Stimulated activated CD8-positive, alpha-beta memory T cell treated with anti-CD3 and anti-CD28 coated beads, Interleukin-12 subunit alpha, Interleukin-12 subunit beta, amount 100 ng/mL, for 24 hours (primary cell): Measurements from ENCODE around the gene SRPX2.

ENCODE experiments used
- DNase-seq: peaks from one replicate; pipeline ENCODE4 v3.0.0-alpha.2; 2020; ENCODE audit errors: extremely low read depth

Gene SRPX2, protein sequence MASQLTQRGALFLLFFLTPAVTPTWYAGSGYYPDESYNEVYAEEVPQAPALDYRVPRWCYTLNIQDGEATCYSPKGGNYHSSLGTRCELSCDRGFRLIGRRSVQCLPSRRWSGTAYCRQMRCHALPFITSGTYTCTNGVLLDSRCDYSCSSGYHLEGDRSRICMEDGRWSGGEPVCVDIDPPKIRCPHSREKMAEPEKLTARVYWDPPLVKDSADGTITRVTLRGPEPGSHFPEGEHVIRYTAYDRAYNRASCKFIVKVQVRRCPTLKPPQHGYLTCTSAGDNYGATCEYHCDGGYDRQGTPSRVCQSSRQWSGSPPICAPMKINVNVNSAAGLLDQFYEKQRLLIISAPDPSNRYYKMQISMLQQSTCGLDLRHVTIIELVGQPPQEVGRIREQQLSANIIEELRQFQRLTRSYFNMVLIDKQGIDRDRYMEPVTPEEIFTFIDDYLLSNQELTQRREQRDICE

DNA sequence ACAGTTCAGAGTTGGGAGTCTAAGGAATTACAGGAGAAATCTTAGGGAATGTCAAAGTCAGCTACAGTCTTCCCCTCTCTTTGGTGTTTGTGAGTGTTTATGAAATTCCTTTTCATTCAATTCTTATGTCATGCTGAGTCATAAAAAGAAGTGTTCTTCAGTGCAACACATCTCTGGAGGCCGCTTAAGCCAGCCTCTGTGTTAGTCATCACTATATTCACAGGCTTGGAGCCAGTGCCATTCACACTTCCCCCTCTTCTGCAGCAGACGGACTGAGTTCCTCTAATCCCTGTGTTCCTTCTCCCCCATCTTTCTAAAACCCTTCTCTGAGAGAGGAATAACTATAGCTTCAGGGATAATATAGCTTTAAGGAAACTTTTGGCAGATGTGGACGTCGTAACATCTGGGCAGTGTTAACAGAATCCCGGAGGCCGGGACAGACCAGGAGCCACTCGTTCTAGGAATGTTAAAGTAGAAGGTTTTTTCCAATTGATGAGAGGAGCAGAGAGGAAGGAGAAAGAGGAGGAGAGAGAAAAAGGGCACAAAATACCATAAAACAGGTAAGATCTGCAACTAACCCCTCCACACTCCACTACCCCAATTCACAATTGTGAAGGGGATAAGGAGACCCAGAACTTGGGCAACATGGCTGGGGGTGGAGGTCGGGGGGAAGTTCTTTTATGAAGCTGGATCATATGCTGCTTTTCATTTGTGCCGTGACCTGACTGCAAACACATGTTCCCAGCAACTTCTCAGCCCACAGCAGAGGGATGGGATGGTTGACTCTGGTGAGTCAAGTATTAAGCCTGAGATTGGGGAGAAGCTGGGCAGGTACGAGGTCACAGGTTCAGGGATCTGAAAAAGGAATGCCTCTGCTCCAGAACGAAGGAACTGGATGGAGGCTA, at the start of gene SRPX2:
SRPX2 (plus strand) TSS at position 244 of the 905 bp plus-strand sequence. CDS start 2,124 bp downstream, outside the sequence.
- no peak for DNase-seq

DNA sequence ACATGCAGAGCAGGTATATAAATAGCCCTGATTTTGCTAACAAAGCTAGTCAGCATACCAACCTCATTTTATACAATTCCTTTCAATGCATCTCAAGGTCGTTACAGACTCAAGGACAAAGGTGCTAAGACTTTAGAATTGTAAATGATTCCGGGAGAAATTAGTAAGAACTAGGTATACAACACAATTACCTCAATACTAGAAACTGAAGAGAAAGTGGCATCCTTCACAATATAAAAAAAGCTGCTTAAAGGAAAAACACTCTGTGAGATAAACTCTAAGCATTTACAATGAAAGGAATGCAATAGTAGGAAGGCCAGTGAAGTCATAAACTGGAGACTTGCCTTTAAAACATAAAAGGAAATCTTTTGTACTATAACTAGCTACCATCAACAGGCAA, 47.4 kb upstream of the SRPX2 start:
- no peak for DNase-seq

DNA sequence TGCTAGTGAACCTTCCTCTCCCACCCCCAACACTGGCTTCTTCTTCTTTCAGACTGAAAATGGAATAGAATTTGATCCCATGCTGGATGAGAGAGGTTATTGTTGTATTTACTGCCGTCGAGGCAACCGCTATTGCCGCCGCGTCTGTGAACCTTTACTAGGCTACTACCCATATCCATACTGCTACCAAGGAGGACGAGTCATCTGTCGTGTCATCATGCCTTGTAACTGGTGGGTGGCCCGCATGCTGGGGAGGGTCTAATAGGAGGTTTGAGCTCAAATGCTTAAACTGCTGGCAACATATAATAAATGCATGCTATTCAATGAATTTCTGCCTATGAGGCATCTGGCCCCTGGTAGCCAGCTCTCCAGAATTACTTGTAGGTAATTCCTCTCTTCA, 44.5 kb upstream of the SRPX2 start:
- no peak for DNase-seq

DNA sequence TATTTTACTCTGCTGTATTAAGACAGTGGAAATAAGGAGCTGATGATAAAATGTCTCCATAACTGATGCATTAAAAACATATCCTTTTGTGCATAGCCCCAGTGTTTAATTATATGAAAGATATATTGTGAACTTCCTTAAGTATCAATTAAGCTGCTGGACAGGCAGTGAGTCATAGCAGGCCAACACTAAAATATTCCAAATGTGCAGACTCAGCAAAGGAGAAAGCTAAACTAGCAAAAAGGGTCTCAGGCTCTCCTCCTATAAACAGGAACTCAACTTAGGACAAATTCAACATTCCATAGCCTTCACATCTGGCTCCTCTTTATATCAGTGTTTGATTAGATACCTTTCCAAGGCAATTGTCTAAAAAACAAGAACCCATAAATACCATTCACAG, 43.7 kb upstream of the SRPX2 start:
- no peak for DNase-seq

DNA sequence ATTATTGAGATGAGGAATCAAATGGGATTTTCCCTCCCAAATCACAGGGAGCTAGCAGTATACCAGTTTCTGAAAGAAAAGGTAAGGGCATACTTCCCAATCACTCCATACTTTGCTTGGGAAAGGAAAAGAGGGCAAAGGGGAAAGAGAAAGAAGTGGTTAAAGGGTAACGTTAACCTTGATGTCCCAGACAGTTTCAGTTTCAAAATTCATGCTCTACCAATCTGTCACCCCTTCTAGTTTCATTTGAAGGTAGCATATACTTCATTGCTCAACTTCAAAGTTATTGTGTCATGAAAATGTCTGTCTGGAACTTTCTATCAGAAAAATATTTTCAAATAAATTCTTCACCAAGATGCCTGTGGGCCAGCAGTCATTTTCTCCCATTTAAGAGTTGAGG, 43.2 kb upstream of the SRPX2 start:
- DNase-seq: no peak

DNA sequence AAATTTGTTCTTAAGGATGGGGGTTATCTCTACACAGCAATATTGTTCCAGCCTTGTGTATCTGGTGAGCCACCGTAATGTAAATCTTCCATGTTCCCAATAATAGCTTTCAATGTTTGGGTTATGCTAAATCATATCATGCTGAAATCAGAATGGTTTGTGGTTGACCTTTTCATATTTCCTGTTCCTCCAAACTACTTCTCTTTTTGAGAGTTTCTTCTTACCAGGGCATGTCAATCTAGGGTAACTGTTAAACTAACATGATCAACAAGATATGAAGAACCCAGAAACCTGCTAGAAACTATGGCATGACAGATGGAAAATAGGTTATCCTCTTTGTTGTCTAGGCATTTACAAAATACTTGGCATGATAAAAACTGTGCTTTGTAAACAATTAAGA, 37.2 kb upstream of the SRPX2 start:
- DNase-seq: no peak

DNA sequence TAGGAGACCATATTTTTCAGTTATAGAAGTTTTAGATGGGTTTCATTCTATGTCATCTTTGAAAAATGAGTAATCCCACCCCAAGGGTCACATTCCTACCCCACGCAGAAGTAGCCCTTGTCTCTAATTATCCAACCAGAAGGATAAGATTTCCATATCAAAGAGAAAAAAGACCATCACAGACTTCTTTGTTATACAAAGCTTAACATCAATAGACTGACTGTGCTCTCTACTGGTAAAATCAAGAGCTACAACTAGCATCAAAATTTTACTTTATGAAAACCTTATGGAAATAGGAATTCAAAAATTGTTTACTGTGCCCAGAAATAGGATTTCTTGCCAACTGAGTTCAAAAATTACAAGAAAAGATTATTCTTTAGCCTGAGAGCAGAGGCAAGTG, 34.4 kb upstream of the SRPX2 start:
- no peak for DNase-seq

DNA sequence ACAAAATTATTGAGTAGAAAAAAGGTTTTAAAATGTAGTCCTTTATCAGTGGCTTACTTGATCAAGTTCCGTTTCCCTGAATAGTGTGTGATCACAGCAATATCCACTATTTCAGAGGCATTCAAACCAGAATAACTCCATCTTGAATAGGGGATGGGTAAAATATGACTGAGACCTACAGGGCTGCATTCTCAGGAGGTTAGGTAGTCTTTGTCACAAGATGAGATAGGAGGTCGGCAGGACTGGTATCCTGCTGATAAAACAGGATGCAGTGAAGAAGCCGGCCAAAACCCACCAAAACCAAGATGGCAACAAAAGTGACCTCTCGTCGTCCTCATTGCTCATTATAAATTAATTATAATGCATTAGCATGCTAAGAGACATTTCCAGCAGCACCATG, 32.0 kb upstream of the SRPX2 start:
- no peak for DNase-seq

DNA sequence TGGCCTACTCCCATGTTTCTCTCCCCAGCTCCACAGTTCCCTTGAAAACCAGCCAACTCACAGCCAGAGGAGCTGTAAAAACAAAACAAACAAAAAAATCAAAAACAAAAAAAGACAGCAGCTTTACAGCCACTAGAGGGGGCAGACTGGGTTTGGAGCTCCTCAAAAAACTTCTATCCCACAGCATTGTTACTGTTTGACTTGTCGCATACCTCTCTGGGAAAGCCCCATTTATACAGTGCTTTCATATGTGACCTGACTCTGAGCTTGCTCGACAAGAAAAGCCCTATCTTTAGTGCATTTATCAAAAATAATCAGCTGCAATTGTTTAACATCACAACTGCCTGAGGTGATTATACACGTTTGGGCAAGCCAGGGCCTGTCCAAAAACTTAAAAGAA, 29.0 kb upstream of the SRPX2 start:
- DNase-seq: no peak

DNA sequence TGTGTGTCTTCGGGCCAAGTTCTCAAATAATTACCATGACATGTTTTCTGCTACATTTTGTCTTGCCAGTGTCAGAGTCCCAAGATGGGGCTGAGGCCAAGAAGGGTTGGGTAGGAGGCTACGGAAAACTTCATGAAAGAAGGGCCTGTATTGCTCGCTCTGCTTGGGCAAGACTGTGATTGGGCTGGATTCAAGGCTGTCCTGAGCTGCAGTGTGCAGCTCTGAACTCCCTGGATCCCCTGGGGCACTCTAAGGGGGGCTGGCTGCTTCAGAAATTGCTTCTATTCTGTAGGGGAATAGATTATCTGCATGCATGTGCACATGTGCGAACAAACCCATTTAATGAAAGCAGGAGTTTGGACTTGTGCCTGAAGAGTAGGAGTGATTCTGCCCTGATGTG, 21.0 kb upstream of the SRPX2 start:
- DNase-seq: no peak

DNA sequence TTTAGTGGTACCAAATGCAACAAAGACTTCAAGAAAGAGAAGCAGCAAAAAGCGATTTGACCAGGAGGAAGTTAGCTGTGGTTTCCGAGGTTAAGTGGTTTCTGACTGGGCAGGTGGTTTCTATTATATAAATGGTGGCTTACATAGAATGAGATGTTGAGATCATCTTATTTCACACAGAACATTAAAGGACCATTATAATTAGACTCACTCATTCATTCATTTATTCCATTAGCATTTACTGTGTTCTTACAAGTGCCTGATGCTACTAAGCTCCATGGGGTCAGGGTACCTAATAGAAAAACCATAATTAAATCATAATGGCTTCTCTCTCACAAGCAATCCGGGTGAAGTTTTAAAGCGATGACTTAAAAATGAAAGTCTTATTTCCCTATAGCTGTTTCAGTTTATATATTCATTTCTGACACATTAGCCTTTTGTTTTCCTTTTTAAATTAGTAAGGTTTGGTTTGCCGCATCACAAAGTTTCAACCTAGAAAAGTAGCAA, 18.0 kb upstream of the SRPX2 start:
- DNase-seq: no peak

DNA sequence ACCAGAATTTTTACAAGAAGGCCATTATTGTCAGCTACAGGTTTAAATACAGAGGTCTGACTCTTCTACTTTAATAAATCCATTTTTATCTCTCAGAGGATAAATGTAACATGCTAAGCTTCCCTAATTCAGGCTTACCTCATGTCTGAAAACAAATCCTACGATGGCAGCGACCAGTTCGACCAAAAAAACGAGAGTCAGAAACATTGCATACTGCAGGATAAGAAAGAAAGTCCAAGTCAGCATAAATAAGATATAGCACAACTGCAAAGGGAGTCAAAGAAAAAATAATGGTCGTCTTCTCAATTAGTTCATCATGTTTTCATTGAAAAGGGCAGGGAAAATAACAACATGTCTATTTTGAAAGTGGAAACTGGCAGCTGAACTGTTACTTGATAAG, 9.0 kb upstream of the SRPX2 start:
- no peak for DNase-seq

DNA sequence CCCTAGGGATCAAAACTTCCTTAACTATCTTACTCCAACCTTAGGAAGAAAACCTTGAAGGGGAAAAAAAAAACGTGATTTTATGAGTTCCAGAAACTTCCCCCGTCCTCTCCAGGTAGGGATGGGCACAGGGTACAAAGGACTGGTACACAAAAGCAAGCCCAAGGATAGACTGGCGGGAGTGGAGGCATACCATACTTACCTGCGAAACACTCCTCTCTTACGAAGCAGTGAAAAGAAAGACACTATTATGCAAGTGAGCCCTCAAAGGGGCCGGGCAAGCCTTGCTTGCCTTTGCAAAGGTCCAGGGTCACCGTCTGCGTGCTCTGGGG, 8.0 kb upstream of the SRPX2 start:
- no peak for DNase-seq

DNA sequence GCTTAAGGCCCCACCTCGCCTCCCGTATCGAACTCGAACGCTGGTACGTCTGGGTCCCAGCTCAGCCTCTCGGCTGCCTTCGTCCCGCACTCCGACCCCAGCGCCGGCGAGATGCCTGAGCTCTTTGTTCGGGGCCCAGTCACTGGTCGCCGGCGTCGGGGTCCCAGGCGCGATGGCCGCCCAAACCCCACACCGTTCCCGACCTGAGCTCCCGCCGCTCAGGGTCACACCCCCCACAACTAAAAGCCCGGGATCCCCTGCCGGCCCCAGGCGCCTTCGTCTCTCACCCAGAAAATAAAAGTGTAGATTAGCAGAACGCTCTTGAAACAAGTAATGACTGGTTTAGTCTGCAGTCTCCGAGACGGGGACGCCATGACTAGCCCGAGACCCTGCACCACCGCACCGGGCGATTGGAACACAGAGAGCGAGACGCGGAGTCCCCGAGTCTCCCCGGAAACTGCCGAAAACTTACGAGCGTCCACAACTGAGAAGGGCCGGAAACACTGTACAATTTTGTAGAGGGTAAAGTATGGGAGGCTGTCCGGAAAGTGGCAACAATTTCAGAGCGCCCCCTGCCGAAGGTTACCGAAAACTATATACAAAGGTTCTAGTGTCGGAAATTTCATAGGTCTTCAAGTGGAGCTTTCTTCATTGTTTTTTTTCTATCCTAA, 7.5 kb upstream of the SRPX2 start, which contains the start of gene TSPAN6:
TSPAN6 (minus strand) TSS at position 486 of the 671 bp plus-strand sequence; CDS start at position 374, 112 bp downstream.
- DNase-seq: peak; percentile 14

DNA sequence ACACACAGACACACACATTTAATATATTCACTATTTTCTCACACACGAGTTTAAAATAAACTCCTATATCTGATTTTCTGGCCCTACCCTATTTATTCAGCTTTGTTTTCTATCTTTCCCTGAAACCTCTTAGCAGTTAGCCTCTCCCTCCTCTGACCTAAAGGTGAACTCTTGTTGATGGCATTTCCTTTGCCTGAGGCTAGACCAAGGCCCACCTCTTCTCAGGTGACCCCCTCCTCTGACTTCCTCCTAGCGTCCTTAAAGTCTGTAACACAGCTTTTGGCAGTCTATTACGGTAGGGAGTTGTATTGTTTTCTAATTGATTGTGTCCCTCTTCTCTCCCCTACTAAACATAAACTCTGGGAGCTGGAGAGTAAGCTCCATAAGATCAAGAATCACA, 1.7 kb upstream of the SRPX2 start:
- DNase-seq: no peak

DNA sequence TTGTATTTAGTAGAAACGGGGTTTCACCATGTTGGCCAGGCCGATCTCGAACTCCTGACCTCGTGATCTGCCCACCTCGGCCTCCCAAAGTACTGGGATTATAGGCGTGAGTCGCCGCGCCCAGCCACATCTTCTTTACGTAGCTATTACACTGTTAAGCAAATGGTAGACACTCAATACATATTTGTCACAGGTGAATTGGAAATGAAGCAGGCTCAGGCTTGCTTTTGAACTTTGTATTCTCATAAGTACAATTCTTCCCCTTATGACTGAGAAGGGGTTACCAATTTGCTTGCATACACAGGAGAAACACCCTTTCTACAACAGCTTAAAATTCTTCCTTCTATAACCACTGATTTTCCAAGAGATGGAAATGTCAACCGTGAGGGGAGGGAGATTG, 787 bp upstream of the SRPX2 start:
- DNase-seq: no peak

DNA sequence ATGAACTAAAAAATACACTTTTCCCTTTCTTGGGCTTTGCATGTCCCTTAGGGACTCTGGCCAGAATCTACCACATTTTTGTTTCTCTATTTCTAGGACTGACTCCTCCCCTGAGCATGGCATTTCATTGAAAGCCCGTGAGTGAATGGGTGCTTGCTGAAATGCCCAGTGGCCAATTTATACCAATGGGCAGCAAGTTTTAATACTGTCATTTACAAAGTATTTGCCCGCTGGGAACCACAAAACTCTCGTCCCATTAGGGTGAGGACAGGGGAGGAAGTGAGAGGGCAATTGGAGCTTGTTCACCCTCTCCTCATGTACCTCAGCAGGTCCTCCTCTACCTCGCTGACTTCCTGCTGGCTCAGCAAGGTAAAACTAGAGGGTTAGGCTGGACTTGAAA, 1.1 kb downstream of the SRPX2 start:
- DNase-seq: no peak

DNA sequence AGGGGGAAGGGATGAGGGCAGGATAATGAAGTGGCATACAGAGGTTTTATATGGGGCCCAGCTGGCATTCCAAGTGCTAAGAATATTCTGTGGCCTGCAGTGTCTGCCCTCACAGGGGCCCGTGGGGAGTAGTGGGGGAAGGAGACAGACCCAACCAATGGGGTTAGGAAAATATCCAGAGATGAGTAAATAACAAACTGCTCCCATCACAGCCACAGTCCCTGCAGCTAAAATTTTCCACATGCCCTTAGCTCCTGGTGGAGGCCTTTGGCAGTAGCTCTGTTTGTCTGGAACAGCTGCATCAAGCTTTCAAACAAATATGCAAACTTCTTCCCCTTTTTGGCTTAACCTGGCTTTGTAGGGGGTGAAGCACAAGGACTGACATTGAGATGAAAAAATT, 3.1 kb downstream of the SRPX2 start:
- DNase-seq: no peak

DNA sequence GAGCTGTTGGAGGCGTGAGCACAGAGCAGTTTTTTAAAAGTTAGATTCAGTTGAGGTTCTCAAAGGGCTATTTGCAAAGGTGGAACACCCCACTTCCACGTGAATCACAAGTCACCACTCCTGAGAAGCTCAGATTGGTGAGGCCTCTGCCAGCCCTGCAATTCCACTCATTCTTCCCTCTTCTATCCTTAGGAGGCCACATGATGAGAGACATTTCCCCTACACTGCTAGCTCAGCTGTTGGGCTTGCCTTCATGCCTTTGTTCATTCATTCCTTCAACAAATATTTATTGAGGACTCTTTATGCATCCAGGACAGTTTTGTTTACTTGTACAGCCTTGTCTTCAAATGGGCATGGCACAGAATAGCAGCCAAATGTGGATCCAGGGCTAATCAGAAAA, 3.7 kb downstream of the SRPX2 start:
- no peak for DNase-seq

DNA sequence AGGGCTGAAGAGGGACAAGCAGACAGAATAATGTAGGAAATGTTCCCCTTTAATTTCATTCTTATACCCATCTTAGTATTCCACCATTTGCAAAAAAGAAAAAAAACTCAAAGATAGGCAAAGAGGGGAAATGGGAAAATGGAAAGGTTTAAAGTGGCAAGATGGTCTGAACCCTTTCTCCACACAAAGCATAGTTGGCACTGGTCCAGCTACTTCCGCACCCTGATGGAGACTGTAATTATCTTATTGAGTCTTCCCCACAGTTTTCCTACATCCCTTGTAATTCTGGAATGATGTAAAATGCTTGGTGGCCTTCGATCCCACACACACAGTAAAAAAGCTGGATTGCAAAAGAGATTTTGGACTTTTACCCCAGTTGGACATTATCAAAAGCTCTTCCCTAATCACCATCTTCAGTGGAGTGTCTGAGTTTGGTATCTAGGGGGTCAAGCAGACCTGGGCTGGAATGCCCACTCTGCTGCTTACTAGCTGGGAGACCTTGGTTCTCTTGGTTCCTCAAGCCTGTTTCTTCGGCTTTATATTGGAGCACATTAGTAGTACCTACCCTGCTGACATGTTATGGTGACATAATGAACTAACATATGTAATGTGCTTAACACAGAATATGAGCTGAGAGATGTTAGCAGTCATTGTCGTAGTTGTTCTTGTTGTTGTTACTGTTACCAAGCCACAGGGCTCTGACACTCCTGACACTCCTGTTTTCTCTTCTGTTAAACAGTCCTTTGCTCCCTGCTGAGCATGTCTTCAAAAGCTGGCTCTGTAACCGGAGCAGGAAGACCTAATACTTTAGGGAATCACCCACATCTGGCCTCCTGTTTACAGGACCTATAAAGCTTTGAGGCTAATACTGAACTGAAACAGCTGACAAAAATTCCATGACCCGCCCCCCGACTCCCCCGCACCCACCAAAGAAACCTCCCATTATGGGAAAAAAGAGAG, 4.7 kb downstream of the SRPX2 start:
- DNase-seq: no peak
